HCT116 (cell line): Measurements from ENCODE around the gene PRR5L. TPM values are rescaled to one million over a fixed set of nuclear protein-coding genes. Genes with fewer than 3 reads are reported as not detected.

Experiments
- ATAC-seq: fragments of 200-7000 bp; cut with Tn5 transposase; 2 replicates; pipeline ENCODE4 v1.9.1; 2020; ENCODE audit warnings: mild to moderate bottlenecking, moderate library complexity
- BruUV-seq: library from RNA; stranded (reverse); fragments of 400-500 nt; replicated peaks from 2 replicates; lab custom pipeline; 2021; lab: Mats Ljungman, UMichigan
- CTCF ChIA-PET: fragments of 300-600 bp; sonication (Branson Sonifier 250); formaldehyde crosslinking; loops from one replicate; lab custom pipeline; 2021; ENCODE audit warnings: antibody characterized with exemption; lab: Charles Lee
- POLR2A ChIA-PET: fragments of 300-600, 350-600 bp; sonication (Branson Sonifier 250); formaldehyde crosslinking; loops from one replicate; lab custom pipeline; 2021; ENCODE audit warnings: antibody characterized with exemption; lab: Charles Lee
- RAD21 ChIA-PET, 2 experiments: fragments of 300-600 bp; sonication (Branson Sonifier 250); formaldehyde crosslinking; loops; one replicate each; lab custom pipeline; 2023; ENCODE audit warnings: low total read pairs in 2 of 2; ENCODE audit not compliant: uncharacterized antibody in 2 of 2, unreplicated experiment in 2 of 2, low non-redundant PET in 1 of 2; lab: Charles Lee
- DNase-seq: peaks from one replicate; pipeline ENCODE4 v3.0.0-alpha.2; 2010; ENCODE audit warnings: low read depth, low spot score
- H2AFZ ChIP-seq: fragments of 200-600 bp; shearing (Covaris generic), sonication (generic); 2 replicates; pipeline ENCODE4 v1.6.1; 2017; ENCODE audit warnings: low read depth, mixed run types, mixed read lengths, antibody characterized with exemption, low read length; ENCODE audit not compliant: poor library complexity, severe bottlenecking
- H3K27ac ChIP-seq: 2 replicates; pipeline ENCODE4 v1.5.1; 2012; ENCODE audit warnings: low read depth, low read length
- H3K27me3 ChIP-seq: fragments of 200-600 bp; sonication (generic); 2 replicates; pipeline ENCODE4 v1.6.1; 2016; ENCODE audit warnings: mixed run types, low read length, mixed read lengths; ENCODE audit not compliant: insufficient read depth
- H3K36me3 ChIP-seq, 2 experiments: fragments of 200-500 bp in 1 of 2; fragments of 200-600 bp in 1 of 2; sonication (Bioruptor generic) in 1 of 2; sonication (generic) in 1 of 2; 2 replicates each; pipeline versions ENCODE4 v1.5.1 to v1.6.1; 2014 to 2016; ENCODE audit warnings: low read length in 2 of 2, inconsistent platforms in 1 of 2, mixed read lengths in 1 of 2, mixed run types in 1 of 2; ENCODE audit not compliant: insufficient read depth in 2 of 2, control insufficient read depth in 1 of 2
- H3K4me1 ChIP-seq, 2 experiments: fragments of 200-600 bp in 1 of 2; sonication (generic) in 1 of 2; 2 replicates each; pipeline versions ENCODE4 v1.5.1 to v1.6.1; 2012 to 2017; ENCODE audit warnings: low read length in 2 of 2, inconsistent platforms in 1 of 2, mild to moderate bottlenecking in 1 of 2, mixed read lengths in 1 of 2, mixed run types in 1 of 2, moderate library complexity in 1 of 2; ENCODE audit not compliant: insufficient read depth in 2 of 2, control insufficient read depth in 1 of 2
- H3K4me2 ChIP-seq: fragments of 200-600 bp; sonication (generic); 2 replicates; pipeline ENCODE4 v1.6.1; 2017; ENCODE audit warnings: mixed run types, low read length, mixed read lengths
- H3K4me3 ChIP-seq, 2 experiments: fragments of 200-600 bp in 1 of 2; sonication (generic) in 1 of 2; replicated peaks in 1 of 2; 2 replicates each; pipeline ENCODE4 v1.5.1; 2011 to 2016; ENCODE audit warnings: low read length in 2 of 2, control low read depth in 1 of 2, low read depth in 1 of 2, mild to moderate bottlenecking in 1 of 2, mixed read lengths in 1 of 2, mixed run types in 1 of 2
- H3K79me2 ChIP-seq: fragments of 200-600 bp; sonication (generic); 2 replicates; pipeline ENCODE4 v1.6.1; 2017; ENCODE audit warnings: mild to moderate bottlenecking, mixed run types, low read length, moderate library complexity, mixed read lengths; ENCODE audit not compliant: insufficient read depth
- H3K9ac ChIP-seq: fragments of 200-600 bp; sonication (generic); 2 replicates; pipeline ENCODE4 v1.6.1; 2016; ENCODE audit warnings: low read length, mixed read lengths
- H3K9me2 ChIP-seq: fragments of 200-600 bp; sonication (generic), shearing (Covaris generic); 2 replicates; pipeline ENCODE4 v1.6.1; 2017; ENCODE audit warnings: mixed run types, mild to moderate bottlenecking, moderate library complexity; ENCODE audit not compliant: insufficient read depth
- H3K9me3 ChIP-seq, 2 experiments: fragments of 200-500 bp in 1 of 2; fragments of 200-600 bp in 1 of 2; sonication (Bioruptor generic) in 1 of 2; sonication (generic) in 1 of 2; 2 replicates each; pipeline ENCODE4 v1.6.1; 2014 to 2017; ENCODE audit warnings: low read length in 2 of 2, mixed read lengths in 2 of 2, inconsistent platforms in 1 of 2, low read depth in 1 of 2, mild to moderate bottlenecking in 1 of 2, mixed run types in 1 of 2, moderate library complexity in 1 of 2; ENCODE audit not compliant: control insufficient read depth in 1 of 2, insufficient read depth in 1 of 2
- H4K20me1 ChIP-seq: fragments of 200-600 bp; sonication (generic), shearing (Covaris generic); 2 replicates; pipeline ENCODE4 v1.6.1; 2017; ENCODE audit warnings: mixed run types, mild to moderate bottlenecking, moderate library complexity; ENCODE audit not compliant: insufficient read depth
- ATF3 ChIP-seq: IDR thresholded peaks from 2 replicates; pipeline ENCODE4 v1.6.1; 2012
- CBX3 ChIP-seq: IDR thresholded peaks from 2 replicates; pipeline ENCODE4 v1.6.1; 2012; ENCODE audit warnings: low read depth
- CEBPB ChIP-seq: IDR thresholded peaks from 2 replicates; pipeline ENCODE4 v1.6.1; 2012; ENCODE audit warnings: low read depth
- CTCF ChIP-seq, 3 experiments: fragments of 200-600 bp in 1 of 3; sonication (generic) in 1 of 3; IDR thresholded peaks in 2 of 3; conservative IDR thresholded peaks in 1 of 3; 2 replicates each; pipeline ENCODE4 v1.5.1; 2012 to 2017; ENCODE audit warnings: low read depth in 2 of 3, low read length in 2 of 3, antibody characterized with exemption in 1 of 3, borderline replicate concordance in 1 of 3, control low read depth in 1 of 3, mild to moderate bottlenecking in 1 of 3, mixed read lengths in 1 of 3, mixed run types in 1 of 3, moderate library complexity in 1 of 3; ENCODE audit not compliant: insufficient read depth in 1 of 3
- EGR1 ChIP-seq: IDR thresholded peaks from 2 replicates; pipeline ENCODE4 v1.6.1; 2012; ENCODE audit warnings: low read depth
- EZH2 ChIP-seq: fragments of 200-600 bp; sonication (generic); IDR thresholded peaks from 2 replicates; pipeline ENCODE4 v1.6.1; 2017; ENCODE audit warnings: antibody characterized with exemption, mixed run types
- EZH2phosphoT487 ChIP-seq: fragments of 200-600 bp; IDR thresholded peaks from 2 replicates; pipeline ENCODE4 v1.6.1; 2018; ENCODE audit warnings: antibody characterized with exemption, borderline replicate concordance
- FOSL1 ChIP-seq: IDR thresholded peaks from 2 replicates; pipeline ENCODE4 v1.6.1; 2012; ENCODE audit warnings: low read depth
- JUND ChIP-seq: IDR thresholded peaks from 2 replicates; pipeline ENCODE4 v1.6.1; 2012
- MAX ChIP-seq: IDR thresholded peaks from 2 replicates; pipeline ENCODE4 v1.6.1; 2012
- POLR2AphosphoS5 ChIP-seq: IDR thresholded peaks from 2 replicates; pipeline ENCODE4 v1.6.1; 2011; ENCODE audit warnings: mild to moderate bottlenecking, low read depth, low read length, moderate library complexity
- REST ChIP-seq: IDR thresholded peaks from 2 replicates; pipeline ENCODE4 v1.6.1; 2012; ENCODE audit warnings: low read depth
- SIN3A ChIP-seq: IDR thresholded peaks from 2 replicates; pipeline ENCODE4 v1.6.1; 2012; ENCODE audit warnings: low read depth
- SP1 ChIP-seq: IDR thresholded peaks from 2 replicates; pipeline ENCODE4 v1.6.1; 2012; ENCODE audit warnings: low read depth
- SRF ChIP-seq: IDR thresholded peaks from 2 replicates; pipeline ENCODE4 v1.6.1; 2012; ENCODE audit warnings: low read depth
- YY1 ChIP-seq: IDR thresholded peaks from 2 replicates; pipeline ENCODE4 v1.6.1; 2011; ENCODE audit warnings: low read length, low read depth, moderate library complexity, mild to moderate bottlenecking; ENCODE audit not compliant: insufficient replicate concordance; ENCODE audit errors: extremely low read depth
- ZBTB33 ChIP-seq: IDR thresholded peaks from 2 replicates; pipeline ENCODE4 v1.6.1; 2011; ENCODE audit warnings: mild to moderate bottlenecking, low read length, moderate library complexity; ENCODE audit not compliant: insufficient replicate concordance; ENCODE audit errors: extremely low read depth
- ZFX ChIP-seq: fragments of 450-650 bp; IDR thresholded peaks from 2 replicates; pipeline ENCODE4 v1.6.1; 2017
- ZNF274 ChIP-seq: fragments of 200-500 bp; sonication (Bioruptor generic); IDR thresholded peaks from 2 replicates; pipeline ENCODE4 v1.6.1; 2014; ENCODE audit warnings: mild to moderate bottlenecking, low read depth, low read length, inconsistent platforms
- intact Hi-C: fragments of 100-400 bp; cut with micrococcal nuclease; formaldehyde crosslinking; loops from 2 replicates; pipeline ENCODE4 v1.10.0; 2022
- total RNA-seq: library from RNA; stranded (reverse); gene quantifications from one replicate; pipeline ENCODE4 v1.2.1, GENCODE V29; 2021; ENCODE audit not compliant: unreplicated experiment

PRR5L gene
- total RNA-seq, 1 experiment from 2014 or later = 0.47 TPM

- no peaks in the 10 kb centered on the region for H4K20me1 ChIP-seq
- ATAC-seq (no peak), DNase-seq (no peak)
- no TSS peak for BruUV-seq
- no peak overlapping the region for H3K4me3 ChIP-seq
- ChIA-PET RAD21 (no interaction called here), CTCF (no interaction called here), POLR2A (no interaction called here)
- TF ChIP-seq MAX (no peak), POLR2AphosphoS5 (no peak), EZH2phosphoT487 (no peak), SP1 (no peak), FOSL1 (no peak), REST (no peak), YY1 (no peak), JUND (no peak), SIN3A (no peak), ZFX (no peak), SRF (no peak), CTCF (IDR thresholded peaks at IDR 0.05 in 2 of 3, conservative IDR thresholded peaks at IDR 0.05 in 1 of 3; ENCODE audit: borderline replicate concordance in 1 of 3, insufficient read depth in 1 of 3, low read depth in 2 of 3, low read length in 2 of 3) (no peak), ZBTB33 (no peak), ATF3 (no peak), EZH2 (no peak), CBX3 (no peak), EGR1 (no peak), CEBPB (no peak), ZNF274 (no peak)
- no peaks in the 10 kb centered on the region for H3K9me3 ChIP-seq
- H2AFZ ChIP-seq = no peak overlapping the region
- H3K36me3 ChIP-seq = no peaks in the 10 kb centered on the region
- intact Hi-C loops = no loop called here
- H3K4me1 ChIP-seq = no peaks in the 10 kb centered on the region
- no peak overlapping the region for H3K4me2 ChIP-seq
- no peak overlapping the region for H3K9ac ChIP-seq
- H3K27me3 ChIP-seq = peaks cover 4% of the 10 kb centered on the region; the same call in 1 of the 2 replicates
- no peak overlapping the region for H3K27ac ChIP-seq
- no peaks in the 10 kb centered on the region for H3K79me2 ChIP-seq
- no peaks in the 10 kb centered on the region for H3K9me2 ChIP-seq
These were observed 107.6 kb downstream of the PRR5L start for GRCh38 chr11:36403661-36404060.
